Measurements from ENCODE around the gene FBN1. TPM values are rescaled to one million over a fixed set of nuclear protein-coding genes. Genes with fewer than 3 reads are reported as not detected.

The FBN1 gene
- total RNA-seq, 1 experiment from 2014 or later = 0.43 TPM

DNA sequence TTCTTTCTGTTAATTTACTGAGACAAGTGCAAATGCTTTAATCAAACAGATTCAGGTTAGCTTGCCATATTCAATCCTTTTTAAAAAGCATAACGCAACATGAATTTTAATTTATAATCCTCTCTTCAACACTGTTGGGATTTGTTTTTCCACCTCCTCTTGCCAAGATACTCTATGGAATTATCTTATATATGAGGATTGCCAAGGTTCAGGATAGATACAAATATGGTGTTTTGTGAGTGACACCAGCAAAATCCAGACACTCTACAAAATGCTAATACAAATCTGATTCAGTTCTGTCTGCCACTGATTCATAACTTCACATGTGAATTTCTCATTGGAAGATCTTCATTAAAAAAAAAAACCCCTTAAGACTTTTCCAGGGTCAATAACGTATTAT is 104.8 kb downstream of the FBN1 start:
- TF ChIP-seq, protein P1, sequence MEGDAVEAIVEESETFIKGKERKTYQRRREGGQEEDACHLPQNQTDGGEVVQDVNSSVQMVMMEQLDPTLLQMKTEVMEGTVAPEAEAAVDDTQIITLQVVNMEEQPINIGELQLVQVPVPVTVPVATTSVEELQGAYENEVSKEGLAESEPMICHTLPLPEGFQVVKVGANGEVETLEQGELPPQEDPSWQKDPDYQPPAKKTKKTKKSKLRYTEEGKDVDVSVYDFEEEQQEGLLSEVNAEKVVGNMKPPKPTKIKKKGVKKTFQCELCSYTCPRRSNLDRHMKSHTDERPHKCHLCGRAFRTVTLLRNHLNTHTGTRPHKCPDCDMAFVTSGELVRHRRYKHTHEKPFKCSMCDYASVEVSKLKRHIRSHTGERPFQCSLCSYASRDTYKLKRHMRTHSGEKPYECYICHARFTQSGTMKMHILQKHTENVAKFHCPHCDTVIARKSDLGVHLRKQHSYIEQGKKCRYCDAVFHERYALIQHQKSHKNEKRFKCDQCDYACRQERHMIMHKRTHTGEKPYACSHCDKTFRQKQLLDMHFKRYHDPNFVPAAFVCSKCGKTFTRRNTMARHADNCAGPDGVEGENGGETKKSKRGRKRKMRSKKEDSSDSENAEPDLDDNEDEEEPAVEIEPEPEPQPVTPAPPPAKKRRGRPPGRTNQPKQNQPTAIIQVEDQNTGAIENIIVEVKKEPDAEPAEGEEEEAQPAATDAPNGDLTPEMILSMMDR (IDR thresholded peaks at IDR 0.05; ENCODE audit: insufficient read depth in 1 of 2, low read depth in 1 of 2, low read length in 1 of 2, severe bottlenecking in 1 of 2, unreplicated experiment in 1 of 2) = no peak
- ChIA-PET POLR2A (no interaction called here), CTCF (no interaction called here)
- BruUV-seq (replicated peaks) = no TSS peak
- Mint-ChIP-seq H3K36me3 (ENCODE audit: insufficient read depth, unreplicated experiment) (no peaks in the 10 kb centered on the region), H3K9me3 (ENCODE audit: unreplicated experiment) (no peaks in the 10 kb centered on the region), H3K4me3 (ENCODE audit: unreplicated experiment) (no peak overlapping the region), H3K27ac (ENCODE audit: unreplicated experiment) (no peak overlapping the region), H3K4me1 (ENCODE audit: low read depth, unreplicated experiment) (no peaks in the 10 kb centered on the region), H3K27me3 (ENCODE audit: insufficient read depth, unreplicated experiment) (peaks cover 12% of the 10 kb centered on the region)
- no peaks in the 10 kb centered on the region for H3K4me1 ChIP-seq
- H3K36me3 ChIP-seq (ENCODE audit: control insufficient read depth, insufficient read depth, low read length) = no peaks in the 10 kb centered on the region
- no peaks in the 10 kb centered on the region; the same call in 1 of the 2 replicates for H3K27me3 ChIP-seq (replicated peaks; ENCODE audit: control insufficient read depth, insufficient read depth, low read length)
- no peaks in the 10 kb centered on the region for H3K9me3 ChIP-seq
- no peak overlapping the region for H3K4me3 ChIP-seq (ENCODE audit: low read depth, low read length)
- DNase-seq = no peak
- intact Hi-C loops (cut with micrococcal nuclease; ENCODE audit: unreplicated experiment) = no loop called here

- H3K36me3 Mint-ChIP-seq (ENCODE audit: insufficient read depth, unreplicated experiment) = no peaks in the 10 kb centered on the region
- H3K4me3 Mint-ChIP-seq (ENCODE audit: unreplicated experiment) = no peak overlapping the region
- Histone ChIP-seq H3K36me3 (ENCODE audit: control insufficient read depth, insufficient read depth, low read length) (no peaks in the 10 kb centered on the region), H3K4me3 (ENCODE audit: low read depth, low read length) (no peak overlapping the region), H3K27me3 (replicated peaks; ENCODE audit: control insufficient read depth, insufficient read depth, low read length) (no peaks in the 10 kb centered on the region; the same call in 1 of the 2 replicates), H3K4me1 (no peaks in the 10 kb centered on the region), H3K9me3 (no peaks in the 10 kb centered on the region)
- intact Hi-C loops (cut with micrococcal nuclease; ENCODE audit: unreplicated experiment) = no loop called here
- peaks cover 12% of the 10 kb centered on the region for H3K27me3 Mint-ChIP-seq (ENCODE audit: insufficient read depth, unreplicated experiment)
- no peaks in the 10 kb centered on the region for H3K4me1 Mint-ChIP-seq (ENCODE audit: low read depth, unreplicated experiment)
- ChIA-PET POLR2A (no interaction called here), CTCF (no interaction called here)
- TF ChIP-seq, protein P1 (IDR thresholded peaks at IDR 0.05; ENCODE audit: insufficient read depth in 1 of 2, low read depth in 1 of 2, low read length in 1 of 2, severe bottlenecking in 1 of 2, unreplicated experiment in 1 of 2) = no peak
- H3K9me3 Mint-ChIP-seq (ENCODE audit: unreplicated experiment) = no peaks in the 10 kb centered on the region
- no peak overlapping the region for H3K27ac Mint-ChIP-seq (ENCODE audit: unreplicated experiment)
- no peak for DNase-seq
- BruUV-seq (replicated peaks) = no TSS peak
Observed at GRCh38 chr15:48538941-48539340, 106.6 kb downstream of the FBN1 start.

DNA sequence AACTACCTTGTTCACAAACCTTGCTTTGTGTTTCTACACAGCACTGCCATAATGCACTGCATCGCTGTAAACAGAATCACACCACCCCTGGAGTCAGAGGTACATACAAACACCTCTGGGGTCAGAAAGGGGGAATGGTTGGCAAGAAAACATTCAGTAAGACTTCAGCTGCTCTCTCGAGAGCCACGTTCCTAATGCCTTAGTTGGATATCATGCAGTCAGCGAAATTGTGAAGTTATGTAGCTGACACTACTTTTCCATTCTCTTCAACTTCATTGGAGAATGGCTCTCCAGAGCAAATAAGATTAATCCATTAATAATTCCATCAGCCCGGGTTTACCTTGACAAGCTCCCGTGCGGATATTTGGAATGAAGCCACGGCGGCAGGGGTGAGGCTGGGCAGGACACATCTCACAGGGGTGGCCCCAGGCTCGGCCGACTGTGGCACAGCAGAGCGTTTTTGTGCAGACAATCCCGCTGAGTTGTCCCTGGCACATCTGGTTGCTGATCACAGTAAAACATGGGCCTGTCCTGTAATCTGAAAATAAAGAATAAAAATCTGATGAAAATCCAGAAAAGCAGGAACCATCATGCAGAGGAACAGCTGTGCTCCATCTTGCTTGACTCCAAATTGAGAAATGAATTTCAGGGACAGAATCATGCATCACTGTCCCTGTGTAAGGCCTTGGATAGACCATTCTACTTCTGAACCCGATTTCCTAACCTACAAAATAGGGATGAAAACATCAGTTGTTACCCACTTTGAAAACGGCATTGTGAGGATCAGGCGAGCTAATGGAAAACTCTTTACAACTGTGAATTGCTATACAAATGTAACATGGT is 108.0 kb downstream of the FBN1 start:
- TF ChIP-seq, protein P1 (IDR thresholded peaks at IDR 0.05; ENCODE audit: insufficient read depth in 1 of 2, low read depth in 1 of 2, low read length in 1 of 2, severe bottlenecking in 1 of 2, unreplicated experiment in 1 of 2) = no peak
- intact Hi-C loops (cut with micrococcal nuclease; ENCODE audit: unreplicated experiment) = no loop called here
- H3K27ac Mint-ChIP-seq (ENCODE audit: unreplicated experiment) = no peak overlapping the region
- Histone ChIP-seq H3K36me3 (ENCODE audit: control insufficient read depth, insufficient read depth, low read length) (no peaks in the 10 kb centered on the region), H3K4me3 (ENCODE audit: low read depth, low read length) (no peak overlapping the region), H3K27me3 (replicated peaks; ENCODE audit: control insufficient read depth, insufficient read depth, low read length) (no peaks in the 10 kb centered on the region; the same call in 1 of the 2 replicates), H3K4me1 (no peaks in the 10 kb centered on the region), H3K9me3 (no peaks in the 10 kb centered on the region)
- no peaks in the 10 kb centered on the region for H3K36me3 Mint-ChIP-seq (ENCODE audit: insufficient read depth, unreplicated experiment)
- no peaks in the 10 kb centered on the region for H3K9me3 Mint-ChIP-seq (ENCODE audit: unreplicated experiment)
- no peaks in the 10 kb centered on the region for H3K4me1 Mint-ChIP-seq (ENCODE audit: low read depth, unreplicated experiment)
- no peak for DNase-seq
- ChIA-PET POLR2A (no interaction called here), CTCF (no interaction called here)
- peaks cover 8% of the 10 kb centered on the region for H3K27me3 Mint-ChIP-seq (ENCODE audit: insufficient read depth, unreplicated experiment)
- no peak overlapping the region for H3K4me3 Mint-ChIP-seq (ENCODE audit: unreplicated experiment)
- BruUV-seq (replicated peaks) = no TSS peak
